Activated naive CD4-positive, alpha-beta T cell treated with anti-CD3 and anti-CD28 coated beads, Interleukin-2, amount 50 U/mL, for 16 hours (primary cell): ENCODE data around the gene SMAD4.
A peak's percentile ranks its signal among the peaks of the same experiment; 100 is the strongest.

Experiments
- DNase-seq: peaks from one replicate; pipeline ENCODE4 v3.0.0-alpha.2; 2020

The SMAD4 gene

DNA sequence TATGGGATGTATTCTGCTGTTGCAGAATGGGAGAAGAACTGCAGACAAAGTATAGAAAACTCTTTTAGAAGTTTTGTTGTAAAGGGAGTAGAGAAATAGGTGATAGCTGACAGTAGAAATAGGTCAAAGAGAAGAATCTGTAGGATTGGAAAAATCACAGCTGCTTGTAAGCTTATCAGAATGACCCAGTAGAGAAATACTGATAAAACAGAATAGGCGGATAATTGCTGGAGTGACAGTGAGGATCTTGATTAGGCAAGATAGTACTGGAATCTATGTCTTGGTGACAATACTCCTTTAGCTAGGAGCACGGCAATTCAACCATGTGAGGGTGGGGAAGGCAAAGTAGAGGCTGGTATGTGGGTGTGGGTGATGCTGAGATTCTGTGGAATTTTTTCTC is 4.5 kb upstream of the SMAD4 start:
- DNase-seq: no peak

DNA sequence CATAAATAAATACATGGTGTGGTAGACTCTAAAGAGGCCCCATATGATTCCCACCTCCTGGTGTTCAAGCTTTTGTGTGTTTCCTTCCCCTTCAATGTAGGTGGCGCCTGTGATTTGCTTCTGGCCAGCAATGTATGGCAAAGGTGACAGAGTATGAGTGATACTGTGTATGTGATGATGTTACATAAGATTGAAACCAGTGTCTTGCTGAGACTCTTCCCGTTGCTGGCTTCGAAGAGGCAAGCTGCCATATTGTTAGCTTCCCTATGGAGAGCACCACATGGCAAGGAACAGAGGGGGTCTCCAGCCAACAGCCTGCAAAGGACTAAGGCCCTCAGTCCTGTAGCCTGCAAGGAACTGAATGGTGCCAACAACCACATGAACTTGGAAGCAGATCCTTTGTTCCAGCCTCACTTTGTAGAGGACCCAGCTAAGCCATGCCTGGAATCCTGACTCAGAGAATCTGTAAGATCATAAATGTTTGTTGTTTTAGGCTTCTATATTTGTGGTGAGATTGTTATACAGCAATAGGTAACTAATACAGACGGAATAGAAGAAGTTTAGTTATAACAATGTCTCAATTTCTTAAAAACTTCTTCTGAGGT is 1.7 kb upstream of the SMAD4 start:
- no peak for DNase-seq

DNA sequence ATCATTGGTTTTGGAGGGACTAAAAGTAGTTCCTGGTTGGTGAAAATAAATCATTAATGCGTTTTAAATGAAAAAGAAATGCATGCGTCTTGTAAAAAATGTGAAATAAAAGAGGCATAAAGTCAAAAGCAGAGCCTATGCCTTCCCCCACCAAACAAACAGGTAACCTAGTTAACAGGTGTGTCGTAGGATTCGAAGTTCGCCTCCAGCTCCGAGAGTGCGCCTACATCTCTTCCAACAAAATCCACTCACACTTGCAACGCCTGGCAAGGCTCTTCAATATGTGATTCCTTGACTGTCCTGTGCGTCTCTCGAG is 677 bp upstream of the SMAD4 start:
- DNase-seq: no peak

DNA sequence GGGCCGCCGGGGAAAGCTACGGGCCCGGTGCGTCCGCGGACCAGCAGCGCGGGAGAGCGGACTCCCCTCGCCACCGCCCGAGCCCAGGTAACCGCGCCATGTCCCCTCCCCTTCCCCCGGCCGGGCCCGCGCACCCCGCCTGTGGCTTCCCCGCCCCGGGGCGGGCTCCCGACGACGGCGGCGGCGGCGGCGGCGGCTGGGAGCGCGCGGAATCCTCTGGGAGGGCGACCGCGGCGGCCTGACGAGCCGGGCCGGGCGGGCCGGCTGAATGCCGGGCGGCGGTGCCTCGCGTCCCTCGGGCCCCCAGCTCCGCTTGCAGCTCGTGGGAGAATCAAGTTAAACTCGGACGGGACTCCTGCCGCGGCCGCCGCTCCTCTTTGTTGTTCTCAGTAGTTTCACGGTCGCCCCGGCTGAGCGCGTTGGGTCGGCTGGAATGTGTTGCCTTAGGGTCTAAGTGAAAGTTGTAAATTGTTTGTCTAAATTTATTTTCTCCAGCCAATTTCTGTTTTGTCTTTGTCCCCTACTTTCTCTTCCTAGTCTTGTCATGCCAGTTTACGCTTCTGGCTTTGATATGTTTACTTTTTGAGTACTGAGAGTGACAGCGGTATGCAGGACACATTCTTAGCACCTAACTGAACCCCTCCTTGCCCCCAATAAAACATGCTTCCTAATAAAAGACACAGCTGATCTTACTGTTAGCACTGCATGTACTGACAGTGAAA is 685 bp downstream of the SMAD4 start:
- peak; percentile 69 for DNase-seq

DNA sequence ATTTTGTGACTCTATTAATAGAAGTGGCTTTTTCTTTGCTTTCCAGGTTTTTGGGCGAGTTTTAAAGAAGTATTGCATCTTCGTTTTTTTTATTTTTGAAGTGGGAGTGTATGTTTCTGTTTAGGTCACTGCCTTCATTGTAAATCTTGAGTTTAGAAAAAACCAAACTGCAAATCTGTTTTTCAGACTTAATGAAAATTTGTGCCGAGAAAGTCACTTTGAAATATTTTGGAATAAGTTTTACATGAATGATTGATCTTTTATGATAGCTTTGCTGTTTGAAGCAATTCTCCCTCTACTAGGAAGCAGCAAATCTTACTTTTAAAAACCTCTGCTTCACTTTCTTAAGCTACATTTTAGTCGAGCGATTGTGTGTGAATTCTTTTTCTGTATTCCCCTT is 2.2 kb downstream of the SMAD4 start:
- DNase-seq: no peak

DNA sequence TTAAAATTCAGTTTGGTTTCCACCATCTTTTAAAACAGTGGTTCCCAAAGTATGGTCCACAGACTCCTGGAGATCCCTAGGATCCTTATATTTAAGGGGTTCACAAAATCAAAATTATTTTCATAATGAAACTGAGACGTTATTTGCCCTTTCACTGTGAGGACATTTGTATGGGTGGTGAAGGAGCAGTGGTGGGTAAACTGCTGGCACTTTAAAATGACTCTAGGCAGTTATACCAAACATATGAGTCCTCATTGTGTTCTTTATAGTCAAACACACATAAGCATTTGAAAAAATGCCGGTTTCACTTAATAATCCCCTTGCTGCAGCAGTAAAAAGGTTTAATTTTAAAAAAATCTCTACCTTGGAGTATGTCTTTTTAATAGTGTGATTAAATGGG is 7.2 kb downstream of the SMAD4 start:
- DNase-seq: no peak

DNA sequence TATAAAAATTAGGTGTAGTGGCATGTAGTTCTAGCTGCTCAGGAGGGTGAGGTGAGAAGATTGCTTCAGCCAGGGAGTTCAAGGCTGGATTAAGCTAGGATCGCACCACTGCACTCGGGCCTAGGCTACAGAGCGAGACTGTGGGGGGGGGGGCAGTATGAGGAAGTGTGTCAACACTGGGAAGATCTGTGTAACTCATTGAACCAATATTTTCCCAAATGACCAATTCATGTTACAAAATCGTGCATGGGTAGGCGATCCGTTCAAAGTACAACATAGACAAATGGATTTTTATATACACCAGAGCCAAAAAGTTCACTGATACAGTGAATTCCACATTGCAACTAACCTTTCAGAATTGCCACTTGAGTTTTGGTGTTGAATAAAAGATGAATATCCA is 8.1 kb downstream of the SMAD4 start:
- DNase-seq: no peak

DNA sequence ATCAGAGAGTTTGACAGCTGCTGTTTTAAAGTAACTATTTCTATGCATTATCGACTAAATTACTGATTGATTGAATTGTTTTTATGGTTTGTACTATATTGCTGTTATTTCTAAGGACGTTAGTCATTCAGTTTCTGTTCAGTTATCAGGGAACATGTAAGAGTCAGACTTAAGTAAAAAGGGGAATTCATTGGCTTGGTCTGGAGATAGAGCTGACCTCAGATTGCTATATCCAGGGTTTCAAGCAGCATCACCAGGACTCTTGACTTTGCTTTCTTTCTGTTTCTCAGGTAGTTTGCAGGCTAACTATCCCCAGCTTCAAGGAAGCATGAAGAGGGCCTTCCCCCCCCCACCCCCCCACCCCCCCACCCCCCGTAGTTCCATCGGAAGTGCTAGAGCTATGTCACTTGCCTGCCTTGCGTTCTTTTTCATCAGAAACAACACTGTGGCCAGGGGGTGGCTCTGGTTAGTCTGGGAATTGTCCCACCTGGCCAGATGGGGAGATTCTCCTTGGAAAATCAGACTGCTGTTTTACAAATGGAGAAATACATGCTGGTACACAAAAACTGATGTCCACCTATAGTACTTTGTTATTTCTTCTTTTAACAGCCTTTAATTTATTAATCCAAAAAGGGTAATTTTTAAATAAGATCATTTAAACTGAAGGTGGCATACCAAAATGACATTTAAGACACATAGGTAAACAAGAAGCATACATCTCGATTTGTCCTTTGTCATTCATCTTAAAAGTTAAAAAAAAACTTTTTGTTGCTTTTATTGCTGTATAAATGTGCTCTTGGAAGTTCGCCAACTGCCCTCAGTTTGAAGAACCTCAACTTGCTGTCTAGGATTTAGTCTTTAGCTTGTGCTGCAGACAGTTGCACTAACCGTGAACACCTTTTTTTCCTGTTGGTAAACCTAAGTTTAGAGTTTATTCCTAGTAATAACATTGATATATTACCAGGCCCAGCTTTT is 9.4 kb downstream of the SMAD4 start:
- DNase-seq: no peak

DNA sequence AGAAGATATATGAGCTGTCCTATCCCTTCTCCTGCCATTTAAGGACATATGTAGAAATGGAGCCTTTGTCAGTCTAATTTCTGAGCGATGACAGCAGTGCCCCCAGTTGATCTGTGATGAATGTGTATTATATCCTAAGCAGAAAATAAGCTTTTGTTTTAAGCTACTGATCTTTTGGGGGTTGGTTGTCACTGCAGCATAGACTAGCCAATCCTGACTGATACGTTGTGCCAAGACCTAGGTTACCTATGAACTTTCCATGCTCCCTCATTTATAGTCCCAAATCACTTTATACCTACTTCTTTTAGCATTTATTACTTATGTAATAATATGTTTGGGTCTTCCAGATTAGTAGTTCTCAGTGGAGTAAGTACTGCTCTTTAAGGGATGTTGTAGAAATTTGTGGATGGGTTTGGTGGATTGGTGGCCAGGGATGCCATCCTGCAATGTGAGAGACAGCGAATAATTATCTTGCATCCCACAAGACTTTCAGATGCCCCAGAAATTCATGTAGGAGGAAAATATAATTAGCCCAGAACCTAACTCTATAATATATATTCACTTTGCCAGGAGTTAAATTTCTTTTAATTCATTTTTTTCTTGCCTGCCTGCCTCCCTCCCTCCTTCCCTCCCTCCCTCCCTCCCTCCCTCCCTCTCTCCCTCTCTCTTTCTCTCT is 11.8 kb downstream of the SMAD4 start:
- DNase-seq: no peak

DNA sequence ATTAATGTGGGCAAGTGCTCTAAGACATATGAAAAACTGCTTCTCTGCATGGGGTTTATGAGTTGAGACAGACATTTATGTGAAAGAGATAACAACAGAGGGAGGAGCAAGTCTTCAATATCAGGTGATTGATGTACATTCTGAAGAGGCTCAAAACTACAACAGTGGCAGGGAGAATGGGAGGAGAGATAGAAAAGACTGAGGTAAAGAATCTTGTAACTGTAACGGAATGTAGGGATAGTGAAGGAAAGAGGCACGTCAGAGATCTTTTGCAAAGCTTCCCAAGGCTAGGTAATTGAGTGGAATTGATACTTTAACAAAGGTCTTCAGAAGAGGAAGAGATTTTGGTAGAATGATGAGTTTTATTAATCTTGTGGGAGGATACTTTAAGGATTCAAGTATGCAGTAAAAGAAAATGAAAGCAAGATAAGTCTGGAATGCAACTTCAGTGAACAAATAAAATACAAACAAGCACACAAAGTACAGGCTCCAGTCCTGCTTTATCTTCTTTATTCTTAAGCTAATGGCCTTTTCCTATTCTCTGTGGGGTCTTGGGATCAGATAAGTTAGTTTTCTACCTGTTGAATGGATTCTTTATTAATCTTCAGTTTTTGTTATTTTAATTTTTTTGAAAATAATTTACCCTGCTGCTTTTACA is 15.0 kb downstream of the SMAD4 start:
- DNase-seq: no peak

DNA sequence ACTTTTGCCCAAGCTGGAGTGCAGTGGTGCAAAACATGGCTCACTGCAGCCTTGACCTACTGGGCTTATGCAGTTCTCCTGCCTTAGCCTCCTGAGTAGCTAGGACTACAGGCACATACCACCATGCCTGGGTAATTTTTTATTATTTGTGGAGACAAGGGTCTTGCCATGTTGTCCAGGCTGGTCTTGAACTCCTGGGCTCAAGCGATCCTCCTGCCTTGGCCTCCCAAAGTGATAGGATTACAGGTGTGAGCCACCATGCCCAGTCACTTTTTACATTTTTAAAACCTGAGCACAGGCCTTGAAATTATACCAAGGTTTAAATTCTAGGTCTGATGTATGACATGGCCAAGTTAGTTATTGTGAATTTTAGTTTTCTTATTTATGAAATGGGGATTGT is 18.2 kb downstream of the SMAD4 start:
- no peak for DNase-seq

DNA sequence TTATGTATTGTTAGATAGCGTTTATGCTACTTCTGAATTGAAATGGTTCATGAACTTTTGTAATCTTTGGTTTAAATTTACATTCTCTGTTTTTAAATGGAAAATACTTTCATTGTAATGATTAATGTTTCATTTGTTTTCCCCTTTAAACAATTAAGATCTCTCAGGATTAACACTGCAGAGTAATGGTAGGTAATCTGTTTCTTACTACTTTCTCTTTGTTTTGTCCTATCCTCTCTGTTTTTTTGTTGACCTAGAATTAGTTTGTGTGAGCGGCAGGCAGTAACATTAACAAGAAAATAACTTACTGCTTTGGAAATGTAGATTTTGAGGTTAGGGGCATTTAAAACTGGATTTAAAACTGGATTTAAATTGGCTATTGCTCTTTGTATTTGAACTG is 19.1 kb downstream of the SMAD4 start:
- DNase-seq: no peak

DNA sequence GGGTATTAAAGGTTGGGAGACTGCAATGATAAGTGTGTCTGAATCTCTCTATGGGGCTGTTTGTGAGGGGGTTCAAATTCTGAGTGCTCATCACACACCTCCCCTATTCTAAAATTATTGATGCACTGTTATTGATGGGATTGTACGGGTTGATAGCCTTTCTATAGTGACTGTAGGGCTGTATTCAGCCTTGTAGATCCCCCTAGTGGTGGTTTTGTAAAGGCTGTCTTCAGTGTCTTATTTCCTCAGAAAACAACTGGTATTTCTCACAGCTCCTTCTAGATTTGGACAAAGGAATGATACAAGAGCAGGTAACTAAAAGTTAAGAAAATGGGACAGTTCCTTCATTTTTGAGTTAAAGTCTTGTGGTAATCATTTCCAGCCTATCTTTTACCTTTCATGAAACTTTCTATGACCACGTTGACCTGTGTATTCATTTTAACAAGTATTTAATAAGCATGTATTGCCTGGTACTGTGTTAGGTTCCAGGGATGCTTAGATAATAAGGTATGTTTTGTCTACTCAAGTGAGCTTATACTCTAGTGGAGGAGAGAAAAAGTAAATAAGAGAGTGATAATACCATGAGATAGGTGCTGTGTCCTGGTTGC is 21.2 kb downstream of the SMAD4 start:
- DNase-seq: no peak

DNA sequence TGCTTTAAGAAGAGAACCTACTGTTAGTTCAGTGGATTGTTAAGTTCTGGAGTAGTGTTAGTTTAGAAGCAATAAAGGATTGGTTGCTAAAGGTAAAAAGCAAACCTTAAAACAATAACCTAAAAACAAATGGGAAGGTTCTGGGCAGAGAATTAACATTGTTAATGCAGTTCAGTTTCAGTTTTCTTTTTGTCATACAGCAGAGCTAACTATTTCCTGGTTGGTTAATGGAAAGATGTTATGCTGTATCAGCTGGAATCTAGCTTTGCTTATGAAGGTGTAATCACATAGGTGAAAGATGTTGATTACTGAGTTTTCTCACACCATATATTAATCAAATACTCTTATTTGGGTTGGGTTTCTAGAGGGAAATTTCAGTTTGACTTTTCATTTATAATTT is 23.8 kb downstream of the SMAD4 start:
- DNase-seq: no peak

DNA sequence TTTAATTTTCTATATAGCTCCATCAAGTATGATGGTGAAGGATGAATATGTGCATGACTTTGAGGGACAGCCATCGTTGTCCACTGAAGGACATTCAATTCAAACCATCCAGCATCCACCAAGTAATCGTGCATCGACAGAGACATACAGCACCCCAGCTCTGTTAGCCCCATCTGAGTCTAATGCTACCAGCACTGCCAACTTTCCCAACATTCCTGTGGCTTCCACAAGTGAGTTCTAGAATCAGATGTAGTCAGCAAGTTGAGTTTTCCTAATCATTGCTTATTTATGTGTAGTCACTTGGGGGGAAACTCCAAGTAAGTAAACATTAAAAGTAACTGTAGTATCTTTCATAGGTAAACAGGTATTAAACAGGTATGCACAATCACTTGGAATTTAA is 24.8 kb downstream of the SMAD4 start:
- DNase-seq: no peak

DNA sequence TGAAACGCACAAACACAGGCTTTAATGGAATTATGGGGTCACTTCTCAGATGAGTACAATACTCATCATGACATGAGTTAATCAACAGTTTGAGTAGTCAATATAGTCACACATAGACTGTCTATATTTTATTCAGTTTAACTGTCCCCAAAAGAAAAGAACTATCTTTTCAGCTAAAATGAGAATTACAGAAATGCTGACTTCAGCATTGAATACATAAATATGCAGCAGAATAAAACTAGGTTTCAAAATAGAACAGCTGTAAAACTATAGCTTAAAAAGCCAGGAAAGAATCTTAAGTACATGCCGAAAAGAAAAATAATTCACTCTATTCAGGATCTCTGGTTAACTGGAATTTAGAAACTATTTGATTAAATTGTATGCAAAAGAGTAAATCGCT is 30.0 kb downstream of the SMAD4 start:
- DNase-seq: no peak

DNA sequence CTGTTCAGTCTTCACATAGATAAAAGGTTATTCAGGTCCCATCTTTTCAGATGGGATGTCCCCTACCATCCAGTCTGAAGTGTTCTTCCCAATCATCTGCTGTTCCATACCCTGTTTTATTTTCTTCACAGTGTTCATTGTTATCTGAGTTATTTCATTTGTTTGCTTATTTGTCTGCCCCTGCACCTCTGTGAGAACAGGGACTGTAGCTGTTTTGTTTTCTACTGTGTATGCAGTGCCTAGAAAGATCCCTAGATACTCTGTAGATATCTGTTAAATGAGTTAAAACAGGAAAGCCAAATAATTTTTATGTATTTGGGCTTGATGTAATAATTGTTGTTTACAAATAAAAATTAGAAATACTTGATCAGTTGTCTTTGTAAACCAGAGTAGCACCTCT is 34.2 kb downstream of the SMAD4 start:
- DNase-seq: no peak

DNA sequence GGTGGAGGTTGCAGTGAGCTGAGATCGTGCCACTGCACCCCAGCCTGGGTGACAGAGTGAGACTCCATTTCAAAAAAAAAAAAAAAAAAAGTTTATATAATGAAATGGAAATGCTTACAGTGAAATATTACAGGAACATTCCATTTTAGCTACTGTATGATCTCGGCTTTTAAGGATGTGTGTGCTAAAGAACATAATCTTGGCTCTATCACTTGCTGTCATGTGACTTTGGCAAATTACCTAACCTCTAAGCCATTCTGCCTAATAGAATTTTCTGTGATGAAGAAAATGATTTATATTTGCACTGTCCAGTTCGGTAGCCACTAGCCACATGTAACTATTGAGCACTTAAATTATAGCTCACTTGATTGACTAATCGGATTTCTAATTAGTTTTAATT is 36.3 kb downstream of the SMAD4 start:
- no peak for DNase-seq

DNA sequence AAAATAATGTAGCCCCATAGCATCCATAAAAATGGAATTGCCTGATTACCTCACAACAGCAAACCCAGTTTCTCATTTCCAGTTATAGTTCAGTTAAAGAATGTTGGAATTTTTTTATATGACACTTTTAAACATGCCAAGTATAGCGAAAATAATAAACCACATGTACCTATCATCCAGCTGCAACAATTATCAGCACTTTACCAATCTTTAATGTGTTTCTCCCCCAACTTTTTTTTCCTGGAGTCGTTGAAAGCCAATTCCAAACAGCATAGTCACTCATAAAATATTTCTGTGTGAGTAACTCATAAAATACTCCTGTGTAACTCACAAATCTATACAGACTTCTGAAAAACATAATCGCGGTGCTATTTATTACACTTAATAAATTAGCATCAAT is 38.1 kb downstream of the SMAD4 start:
- DNase-seq: no peak

DNA sequence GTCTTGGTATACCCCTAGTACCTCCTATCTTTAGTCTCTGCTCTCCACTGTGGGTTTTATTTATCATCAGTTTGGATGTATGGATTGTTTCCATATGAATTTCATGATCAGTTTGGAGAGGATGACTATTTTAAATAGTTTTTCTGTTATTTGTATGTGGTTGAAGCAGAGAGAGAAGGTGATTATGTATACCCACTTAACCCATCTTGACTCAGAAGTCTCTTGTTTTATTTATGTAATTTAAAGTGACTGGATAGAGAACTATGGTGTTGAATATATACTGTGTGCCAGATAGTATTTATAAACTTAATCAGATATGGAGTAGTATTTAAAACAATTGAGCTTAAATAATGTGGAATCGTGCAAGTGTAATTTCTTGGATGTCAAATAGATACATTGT is 39.9 kb downstream of the SMAD4 start:
- DNase-seq: no peak

DNA sequence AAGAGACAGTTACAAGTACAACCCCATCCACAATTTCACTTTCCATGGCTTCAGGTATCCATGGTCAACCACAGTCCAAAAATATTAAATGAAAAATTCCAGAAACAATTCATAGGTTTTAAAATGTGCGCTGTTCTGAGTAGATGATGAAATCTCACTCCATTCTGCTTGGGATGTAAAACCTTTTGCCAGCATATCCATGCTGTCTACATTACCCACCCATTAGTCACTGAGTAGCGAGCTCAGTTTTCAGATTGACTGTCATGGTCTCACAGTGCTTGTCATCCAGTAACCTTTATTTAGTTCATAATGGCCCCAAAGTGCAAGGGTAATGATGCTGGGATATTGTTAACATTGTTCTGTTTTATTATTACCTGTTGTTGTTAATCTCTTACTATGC is 40.5 kb downstream of the SMAD4 start:
- DNase-seq: no peak

DNA sequence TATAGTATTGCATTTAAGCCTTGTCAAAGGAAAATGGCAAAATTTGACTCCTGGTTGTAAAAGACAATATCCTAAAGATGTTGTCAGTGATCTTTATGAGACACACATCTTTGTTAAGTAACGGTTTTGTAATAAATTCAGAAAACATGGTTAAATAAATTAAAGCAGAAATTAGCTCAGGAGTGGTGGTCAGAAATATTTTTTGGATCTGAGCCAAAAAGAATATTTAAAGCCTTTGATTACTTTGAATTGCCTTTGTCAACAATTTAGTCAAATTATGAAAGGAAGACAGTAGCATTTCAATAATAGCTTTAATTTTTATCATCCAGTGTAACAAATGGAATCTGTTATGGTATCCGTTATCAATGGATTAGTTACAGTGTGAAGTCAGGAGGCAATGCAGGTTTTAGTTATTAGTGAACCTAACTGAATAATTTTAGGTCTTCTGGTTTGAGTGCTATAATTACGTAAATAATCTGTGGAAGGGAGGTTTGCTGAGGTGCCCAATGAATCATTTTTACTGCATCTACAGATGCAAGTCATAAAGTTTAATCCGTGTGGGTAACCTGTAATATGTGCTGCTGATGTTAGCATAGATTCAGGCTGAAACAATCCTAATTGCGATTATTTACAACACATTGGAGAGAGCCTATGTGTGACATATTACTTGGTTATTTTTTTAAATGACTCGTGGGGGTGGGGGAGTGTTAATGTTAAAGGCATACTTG is 42.7 kb downstream of the SMAD4 start:
- no peak for DNase-seq
